Keratinocyte (primary cell): Measurements from ENCODE around the gene TMCO1.
"Not testable (repeated sequence)": the region's sequence is repeated elsewhere in the genome, so short reads cannot be mapped to it uniquely, and the experiment has no call there.

Source experiments
- CTCF ChIP-seq, 3 experiments: IDR thresholded peaks in 1 of 3; conservative IDR thresholded peaks in 1 of 3; optimal IDR thresholded peaks in 1 of 3; 2 replicates in 2 of 3; 3 replicates in 1 of 3; pipeline versions ENCODE3 to v1.5.1; 2011; ENCODE audit warnings: low read length in 3 of 3, mild to moderate bottlenecking in 3 of 3, moderate library complexity in 2 of 3, control low read depth in 1 of 3, inconsistent platforms in 1 of 3; ENCODE audit not compliant: insufficient read depth in 2 of 3; ENCODE audit errors: extremely low read depth in 1 of 3
- EZH2 ChIP-seq: IDR thresholded peaks from one replicate; pipeline ENCODE4 v1.6.1; 2012; ENCODE audit warnings: inconsistent platforms, mild to moderate bottlenecking, low read length, moderate library complexity

GRCh38 chr1:165744913-165745312 is 23.8 kb downstream of the TMCO1 start:
- TF ChIP-seq CTCF (optimal IDR thresholded peaks at IDR 0.05 in 1 of 3, IDR thresholded peaks at IDR 0.05 in 1 of 3, conservative IDR thresholded peaks at IDR 0.05 in 1 of 3; ENCODE audit: extremely low read depth in 1 of 3, insufficient read depth in 2 of 3, low read length in 3 of 3); EZH2: not testable (repeated sequence)
